Mucosa of descending colon (tissue), 3 donors: Measurements from ENCODE around the gene DNM3. TPM values are rescaled to one million over a fixed set of nuclear protein-coding genes. Genes with fewer than 3 reads are reported as not detected.

Source experiments
- ATAC-seq: fragments of 200-7000 bp; cut with Tn5 transposase; one replicate; pipeline ENCODE4 v1.9.1; 2020; ENCODE audit warnings: mild to moderate bottlenecking, moderate library complexity
- DNase-seq, 3 donors: peaks; one replicate each; pipeline ENCODE4 v3.0.0-alpha.2; 2020
- H3K36me3 ChIP-seq: fragments of 200-600 bp; one replicate; pipeline ENCODE4 v1.8.0; 2021; ENCODE audit warnings: low read depth, mild to moderate bottlenecking
- H3K4me1 ChIP-seq: fragments of 200-600 bp; one replicate; pipeline ENCODE4 v1.8.0; 2021; ENCODE audit warnings: low read depth, mild to moderate bottlenecking
- H3K4me3 ChIP-seq: fragments of 200-600 bp; one replicate; pipeline ENCODE4 v1.8.0; 2021; ENCODE audit warnings: mild to moderate bottlenecking
- H3K9me3 ChIP-seq: fragments of 200-600 bp; one replicate; pipeline ENCODE4 v1.8.0; 2021; ENCODE audit warnings: mild to moderate bottlenecking
- intact Hi-C, 2 donors: fragments of 100-400 bp; cut with DNase I in 1 of 2; cut with micrococcal nuclease in 1 of 2; formaldehyde crosslinking; loops; one replicate each; pipeline versions ENCODE4 v1.11.0 to v1.11.1; 2022; cut with DNase I, micrococcal nuclease
- total RNA-seq, 3 donors: library from RNA; stranded (reverse); fragmentation: NEBNext Ultra II Directional in 2 of 3; extraction: Animal tissue kit (Norgen Biotek cat#: 25700) in 2 of 3; gene quantifications; one replicate each; pipeline versions ENCODE4 v1.2.1 to v1.2.4, GENCODE V29; 2021 to 2023
- TF ChIP-seq, protein P1 (sequence below): fragments of 200-600 bp; IDR thresholded peaks from one replicate; pipeline ENCODE4 v1.8.0; 2022; ENCODE audit warnings: antibody characterized with exemption, mild to moderate bottlenecking
- donor health status: DM: no; HTN: no; CAD: no; lungs with moderate emphysema.
- donor health status: DM: no; HTN: no; CAD: no.
- donor health status: DM: no; HTN: yes; CAD: no.

Gene DNM3
- total RNA-seq, 3 donors from 2014 or later: 1.4 to 6.4 (median 2.1) TPM

- Histone ChIP-seq H3K36me3 (no peaks in the 10 kb centered on the region), H3K9me3 (no peaks in the 10 kb centered on the region), H3K4me3 (no peak overlapping the region), H3K4me1 (peaks cover 12% of the 10 kb centered on the region)
- no peak for DNase-seq
- TF ChIP-seq, protein P1, sequence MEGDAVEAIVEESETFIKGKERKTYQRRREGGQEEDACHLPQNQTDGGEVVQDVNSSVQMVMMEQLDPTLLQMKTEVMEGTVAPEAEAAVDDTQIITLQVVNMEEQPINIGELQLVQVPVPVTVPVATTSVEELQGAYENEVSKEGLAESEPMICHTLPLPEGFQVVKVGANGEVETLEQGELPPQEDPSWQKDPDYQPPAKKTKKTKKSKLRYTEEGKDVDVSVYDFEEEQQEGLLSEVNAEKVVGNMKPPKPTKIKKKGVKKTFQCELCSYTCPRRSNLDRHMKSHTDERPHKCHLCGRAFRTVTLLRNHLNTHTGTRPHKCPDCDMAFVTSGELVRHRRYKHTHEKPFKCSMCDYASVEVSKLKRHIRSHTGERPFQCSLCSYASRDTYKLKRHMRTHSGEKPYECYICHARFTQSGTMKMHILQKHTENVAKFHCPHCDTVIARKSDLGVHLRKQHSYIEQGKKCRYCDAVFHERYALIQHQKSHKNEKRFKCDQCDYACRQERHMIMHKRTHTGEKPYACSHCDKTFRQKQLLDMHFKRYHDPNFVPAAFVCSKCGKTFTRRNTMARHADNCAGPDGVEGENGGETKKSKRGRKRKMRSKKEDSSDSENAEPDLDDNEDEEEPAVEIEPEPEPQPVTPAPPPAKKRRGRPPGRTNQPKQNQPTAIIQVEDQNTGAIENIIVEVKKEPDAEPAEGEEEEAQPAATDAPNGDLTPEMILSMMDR: no peak
- intact Hi-C loops: no loop called here
- peak; percentile 30 for ATAC-seq
Observed at GRCh38 chr1:171917331-171917730, 76.0 kb downstream of the DNM3 start.

GRCh38 chr1:171919891-171920887 is 78.9 kb downstream of the DNM3 start:
- intact Hi-C loops: no loop called here
- ATAC-seq: peak; percentile 60
- Histone ChIP-seq H3K4me1 (peaks cover 6% of the 10 kb centered on the region), H3K36me3 (no peaks in the 10 kb centered on the region), H3K4me3 (no peak overlapping the region), H3K9me3 (no peaks in the 10 kb centered on the region)
- DNase-seq: no peak
- TF ChIP-seq, protein P1: no peak

- H3K4me1 ChIP-seq: peaks cover 6% of the 10 kb centered on the region
- ATAC-seq (no peak), DNase-seq (no peak)
- no peaks in the 10 kb centered on the region for H3K36me3 ChIP-seq
- TF ChIP-seq, protein P1: no peak
- H3K4me3 ChIP-seq: no peak overlapping the region
- intact Hi-C loops: no loop called here
- no peaks in the 10 kb centered on the region for H3K9me3 ChIP-seq
Observed at GRCh38 chr1:171922999-171923398, 81.7 kb downstream of the DNM3 start.

DNA sequence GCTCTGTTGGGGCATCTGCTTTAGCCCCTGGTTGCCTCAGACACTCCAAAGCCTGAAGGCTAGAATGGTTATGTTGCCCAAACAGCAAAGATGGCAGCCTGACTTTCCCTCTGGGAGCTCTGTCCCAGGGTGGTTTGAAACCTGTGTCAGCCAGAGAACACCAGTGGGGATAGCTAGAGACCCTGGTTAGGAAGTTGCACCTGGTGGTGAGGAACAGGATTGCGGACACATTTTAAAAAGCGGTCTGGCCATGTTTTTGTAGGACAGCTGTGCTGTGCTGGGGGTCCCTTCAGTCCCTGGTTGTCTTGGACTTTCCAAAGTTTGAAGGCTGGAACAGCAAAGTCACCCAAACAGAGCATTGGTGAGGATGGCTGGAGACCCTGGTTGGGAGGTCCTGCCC is 87.8 kb downstream of the DNM3 start:
- Histone ChIP-seq H3K9me3 (no peaks in the 10 kb centered on the region), H3K36me3 (no peaks in the 10 kb centered on the region), H3K4me3 (no peak overlapping the region), H3K4me1 (no peaks in the 10 kb centered on the region)
- DNase-seq: no peak
- intact Hi-C loops: no loop called here
- ATAC-seq: no peak
- TF ChIP-seq, protein P1: no peak

- Histone ChIP-seq H3K9me3 (no peaks in the 10 kb centered on the region), H3K4me1 (no peaks in the 10 kb centered on the region), H3K4me3 (no peak overlapping the region), H3K36me3 (no peaks in the 10 kb centered on the region)
- TF ChIP-seq, protein P1: no peak
- intact Hi-C loops: no loop called here
- ATAC-seq: no peak
- no peak for DNase-seq
Observed at GRCh38 chr1:171931752-171932151, 90.5 kb downstream of the DNM3 start.
